GM18858 (cell line): ENCODE measurements around the gene NRIP1.

Experiments used
- ATAC-seq: cut with Tn5 transposase; IDR thresholded peaks from one replicate; pipeline ENCODE4 v1.9.1; 2021; ENCODE audit not compliant: unreplicated experiment

Gene NRIP1

DNA sequence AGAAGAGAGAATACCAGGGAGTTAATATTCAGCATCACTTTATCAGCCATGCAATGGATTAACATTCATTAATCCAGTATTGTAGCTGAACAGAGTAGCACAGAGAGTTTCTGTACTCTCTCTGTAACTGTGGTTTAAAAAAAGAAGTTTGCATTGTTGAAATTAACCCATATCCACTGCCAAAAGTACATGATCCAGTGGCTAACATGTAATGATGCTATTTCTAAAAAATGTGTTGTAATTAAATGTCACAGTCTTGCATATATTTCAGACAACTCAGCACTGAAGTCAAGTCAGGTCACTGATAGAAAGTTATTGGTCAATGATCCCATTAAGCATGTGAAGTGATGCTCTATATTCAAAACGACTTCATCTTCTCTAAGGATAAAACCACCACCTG lies 141.3 kb downstream of the NRIP1 start:
- ATAC-seq, result no peak

GRCh38 chr21:14922980-14923379 lies 141.8 kb downstream of the NRIP1 start:
- no peak for ATAC-seq

GRCh38 chr21:14918527-14918926 lies 146.3 kb downstream of the NRIP1 start:
- ATAC-seq, result no peak

GRCh38 chr21:14917762-14918161 lies 147.0 kb downstream of the NRIP1 start:
- ATAC-seq, result no peak

- no peak for ATAC-seq
These were observed 148.1 kb downstream of the NRIP1 start for GRCh38 chr21:14916676-14917141.

DNA sequence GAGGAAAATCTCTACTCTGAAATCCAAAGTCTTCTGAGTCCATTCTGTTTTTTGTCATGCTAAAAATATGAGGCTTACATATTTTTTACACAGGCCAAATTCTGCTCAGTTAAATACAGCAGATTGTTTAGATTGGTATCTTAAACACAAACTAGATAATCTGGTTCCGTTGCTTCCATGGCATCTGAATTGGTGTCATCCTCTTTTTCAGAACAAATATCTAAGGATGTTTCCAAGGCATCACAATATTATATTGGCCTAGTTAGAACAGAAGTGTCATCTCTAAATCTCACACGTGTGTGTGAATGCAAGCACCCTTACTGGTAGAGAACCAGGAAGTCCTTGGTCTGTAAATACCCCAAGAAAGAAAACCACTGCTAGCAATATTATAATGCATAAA lies 151.2 kb downstream of the NRIP1 start:
- no peak for ATAC-seq

DNA sequence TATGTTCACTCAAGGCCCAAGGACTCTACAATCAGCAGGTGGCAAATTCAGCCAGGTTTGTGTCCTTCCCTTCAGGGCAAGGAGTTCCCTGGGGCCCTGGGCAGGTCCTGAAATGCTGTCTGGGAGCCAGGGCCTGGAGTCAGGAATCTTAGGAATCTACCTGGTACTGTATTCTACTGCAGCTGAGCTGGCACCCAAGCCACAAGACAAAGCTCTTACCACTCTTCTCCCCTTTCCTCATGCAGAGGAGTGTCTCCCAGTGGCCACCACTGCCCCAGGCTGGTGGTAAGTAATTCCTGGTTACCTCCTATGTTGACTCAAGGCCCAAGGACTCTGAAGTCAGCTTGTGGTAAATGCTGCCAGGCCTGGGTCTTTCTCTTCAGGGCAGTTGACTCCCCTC lies 153.4 kb downstream of the NRIP1 start:
- ATAC-seq, result no peak
